GF-D8 (cell line): Measurements from ENCODE around the gene PEBP1.

Experiments
- DNase-seq: peaks from one replicate; lab custom pipeline; 2025; lab: John Stamatoyannopoulos, UW

The PEBP1 gene

GRCh38 chr12:118136559-118137003, 657 bp downstream of the PEBP1 start:
- no peak for DNase-seq

GRCh38 chr12:118137148-118137678, 1.3 kb downstream of the PEBP1 start:
- DNase-seq = no peak

GRCh38 chr12:118140825-118141224, 4.9 kb downstream of the PEBP1 start:
- DNase-seq = no peak

- DNase-seq = no peak
Observed at GRCh38 chr12:118144499-118144898, 8.6 kb downstream of the PEBP1 start.

GRCh38 chr12:118145113-118145797, 9.3 kb downstream of the PEBP1 start:
- DNase-seq = no peak

- DNase-seq = no peak
Observed at GRCh38 chr12:118145798-118146156, 9.9 kb downstream of the PEBP1 start.

GRCh38 chr12:118148287-118148686, 12.4 kb downstream of the PEBP1 start:
- no peak for DNase-seq

- no peak for DNase-seq
Observed at GRCh38 chr12:118150625-118151024, 14.7 kb downstream of the PEBP1 start.

- no peak for DNase-seq
Observed at GRCh38 chr12:118151755-118152154, 15.8 kb downstream of the PEBP1 start.

- DNase-seq = no peak
Observed at GRCh38 chr12:118160536-118160935, 24.6 kb downstream of the PEBP1 start.

GRCh38 chr12:118164798-118165486, 29.0 kb downstream of the PEBP1 start:
- no peak for DNase-seq

GRCh38 chr12:118166946-118167345, 31.0 kb downstream of the PEBP1 start:
- DNase-seq = no peak

- DNase-seq = no peak
Observed at GRCh38 chr12:118175823-118176447, 40.0 kb downstream of the PEBP1 start.

GRCh38 chr12:118183155-118183554, 47.2 kb downstream of the PEBP1 start:
- no peak for DNase-seq

GRCh38 chr12:118183711-118184110, 47.8 kb downstream of the PEBP1 start:
- DNase-seq = no peak

GRCh38 chr12:118185602-118186397, 49.9 kb downstream of the PEBP1 start:
- no peak for DNase-seq

GRCh38 chr12:118187751-118188435, 52.0 kb downstream of the PEBP1 start:
- no peak for DNase-seq

- DNase-seq = no peak
Observed at GRCh38 chr12:118188690-118189371, 52.9 kb downstream of the PEBP1 start.

- DNase-seq = no peak
Observed at GRCh38 chr12:118189741-118190191, 53.8 kb downstream of the PEBP1 start.

GRCh38 chr12:118190266-118190665, 54.3 kb downstream of the PEBP1 start:
- DNase-seq = no peak

- DNase-seq = no peak
Observed at GRCh38 chr12:118193477-118193876, 57.6 kb downstream of the PEBP1 start.
